Aorta (tissue), 5 donors: ENCODE data around the gene KRT222. TPM values are rescaled to one million over a fixed set of nuclear protein-coding genes. Genes with fewer than 3 reads are reported as not detected.

Source experiments
- ATAC-seq: fragments of 200-7000 bp; cut with Tn5 transposase; one replicate; pipeline ENCODE4 v1.9.1; 2022; ENCODE audit warnings: moderate library complexity; ENCODE audit not compliant: low FRiP score
- DNase-seq, 2 donors: peaks; one replicate each; pipeline ENCODE4 v3.0.0-alpha.2; 2020
- H3K27ac ChIP-seq, 2 donors: one replicate each; pipeline ENCODE4 v1.5.1; 2013; ENCODE audit warnings: low read length in 2 of 2, mild to moderate bottlenecking in 2 of 2, moderate library complexity in 2 of 2, control low read depth in 1 of 2, inconsistent platforms in 1 of 2, low read depth in 1 of 2
- H3K27me3 ChIP-seq, 2 donors: one replicate each; pipeline ENCODE4 v1.6.1; 2013; ENCODE audit warnings: control low read depth in 1 of 2, low read length in 1 of 2, mild to moderate bottlenecking in 1 of 2, moderate library complexity in 1 of 2; ENCODE audit not compliant: insufficient read depth in 2 of 2, control insufficient read depth in 1 of 2
- H3K36me3 ChIP-seq, 2 donors: one replicate each; pipeline ENCODE4 v1.6.1; 2013; ENCODE audit warnings: control low read depth in 1 of 2, low read length in 1 of 2, mild to moderate bottlenecking in 1 of 2; ENCODE audit not compliant: insufficient read depth in 2 of 2, control insufficient read depth in 1 of 2
- H3K4me1 ChIP-seq, 2 donors: one replicate each; pipeline ENCODE4 v1.6.1; 2013; ENCODE audit warnings: low read length in 2 of 2, control low read depth in 1 of 2, mild to moderate bottlenecking in 1 of 2, moderate library complexity in 1 of 2; ENCODE audit not compliant: insufficient read depth in 2 of 2, control insufficient read depth in 1 of 2
- H3K4me3 ChIP-seq, 2 donors: one replicate each; pipeline ENCODE4 v1.5.1; 2013; ENCODE audit warnings: low read length in 2 of 2, control low read depth in 1 of 2, mild to moderate bottlenecking in 1 of 2
- H3K9me3 ChIP-seq: one replicate; pipeline ENCODE4 v1.6.1; 2013; ENCODE audit warnings: mild to moderate bottlenecking, low read length; ENCODE audit not compliant: control insufficient read depth
- WGBS, 2 donors: extraction: QIAGEN DNeasy Blood & Tissue Kit; methylation state at CpG; one replicate each; pipeline ENCODE4 v1.1.7; 2013; 5-methylcytosine and 5-hydroxymethylcytosine counted together
- intact Hi-C, 2 donors: fragments of 100-400 bp; cut with DNase I; formaldehyde crosslinking; loops; one replicate each; pipeline versions ENCODE4 v1.14.2 to v1.15.0; 2022
- polyA plus RNA-seq, 2 donors: library from polyadenylated mRNA; stranded (reverse); fragments of 200-250 nt; gene quantifications; one replicate each; pipeline ENCODE4 v1.2.3, GENCODE V29; 2013
- total RNA-seq, 2 donors: library from RNA; stranded (reverse); fragmentation: NEBNext Ultra II Directional; extraction: Animal tissue kit (Norgen Biotek cat#: 25700); gene quantifications; one replicate each; pipeline ENCODE4 v1.2.1, GENCODE V29; 2021
- donor health status: healthy with polysubstance abuse.
- donor health status: Bipolar disorder and iron deficiency.
- donor health status: DM: no; HTN: no; CAD: no.
- donor health status: DM: no; HTN: no; CAD: no.
- donor health status: DM: yes; HTN: yes; CAD: no.

The KRT222 gene
- total and polyA plus RNA-seq, 4 donors, result 1.9 to 4.5 TPM; not detected in 2

- no peak for DNase-seq
- H3K4me3 ChIP-seq, result no peak overlapping the region
- WGBS, 2 donors, result 66 to 75% methylated on average over 10 of the region's 10 CpGs
- no peak overlapping the region for H3K27ac ChIP-seq
- no peak for ATAC-seq
- no peaks in the 10 kb centered on the region for H3K4me1 ChIP-seq
- H3K27me3 ChIP-seq, result no peaks in the 10 kb centered on the region
- H3K36me3 ChIP-seq, result no peaks in the 10 kb centered on the region
- H3K9me3 ChIP-seq, result no peaks in the 10 kb centered on the region
- intact Hi-C loops, result no loop called here
Measured at GRCh38 chr17:40606548-40607353, 58.2 kb downstream of the KRT222 start.

GRCh38 chr17:40605306-40605705 lies 59.7 kb downstream of the KRT222 start:
- H3K27me3 ChIP-seq, result no peaks in the 10 kb centered on the region
- H3K36me3 ChIP-seq, result no peaks in the 10 kb centered on the region
- no peak overlapping the region for H3K27ac ChIP-seq
- no peaks in the 10 kb centered on the region for H3K9me3 ChIP-seq
- no peak for ATAC-seq
- no peak overlapping the region for H3K4me3 ChIP-seq
- no peak for DNase-seq
- no peaks in the 10 kb centered on the region for H3K4me1 ChIP-seq
- intact Hi-C loops, result no loop called here
- 90% methylated on average over 6 of the region's 6 CpGs for whole genome bisulfite sequencing, 2 donors

Other genes with a start within 250 kb of the KRT222 start
- 1 to 10 TPM; 1.8 to 4.4 TPM for gene TOP2A, start 247.3 kb downstream of the KRT222 start, total RNA-seq
- gene TOP2A, start 247.3 kb downstream of the KRT222 start, polyA plus RNA-seq, result 1 to 10 TPM in 1 of 2 donors, under 1 TPM in 1; 0.25 to 2.1 TPM
- gene IGFBP4, start 221.7 kb downstream of the KRT222 start, total RNA-seq, result 1,000 to 10,000 TPM in 1 of 2 donors, 100 to 1,000 TPM in 1; 799 to 1,001 TPM
- gene IGFBP4, start 221.7 kb downstream of the KRT222 start, polyA plus RNA-seq, result 100 to 1,000 TPM in 1 of 2 donors, 10 to 100 TPM in 1; 99.2 to 457 TPM
- under 1 TPM in 1 of 2 donors, not detected in 1; 0.39 TPM for gene TNS4, start 163.6 kb downstream of the KRT222 start, total RNA-seq
- under 1 TPM in 1 of 2 donors, not detected in 1; 0.05 TPM for gene TNS4, start 163.6 kb downstream of the KRT222 start, polyA plus RNA-seq
- under 1 TPM; 0.62 to 0.84 TPM for gene CCR7, start 99.7 kb downstream of the KRT222 start, total RNA-seq
- under 1 TPM; 0.08 to 0.13 TPM for gene CCR7, start 99.7 kb downstream of the KRT222 start, polyA plus RNA-seq
- gene SMARCE1, start 17.4 kb downstream of the KRT222 start, total RNA-seq, result 10 to 100 TPM; 80.8 to 84.4 TPM
- 10 to 100 TPM; 61.0 to 71.7 TPM for gene SMARCE1, start 17.4 kb downstream of the KRT222 start, polyA plus RNA-seq
- gene KRT24, start 38.6 kb upstream of the KRT222 start, total RNA-seq, result not detected
- gene KRT24, start 38.6 kb upstream of the KRT222 start, polyA plus RNA-seq, result under 1 TPM in 1 of 2 donors, not detected in 1; 0.25 TPM
- gene KRT25, start 90.2 kb upstream of the KRT222 start, total RNA-seq, result not detected
- gene KRT25, start 90.2 kb upstream of the KRT222 start, polyA plus RNA-seq, result not detected
- gene KRT26, start 107.0 kb upstream of the KRT222 start, total RNA-seq, result not detected
- gene KRT26, start 107.0 kb upstream of the KRT222 start, polyA plus RNA-seq, result not detected
- gene KRT27, start 117.4 kb upstream of the KRT222 start, total RNA-seq, result not detected
- not detected for gene KRT27, start 117.4 kb upstream of the KRT222 start, polyA plus RNA-seq
- gene KRT28, start 134.8 kb upstream of the KRT222 start, total RNA-seq, result not detected
- gene KRT28, start 134.8 kb upstream of the KRT222 start, polyA plus RNA-seq, result not detected
- 10 to 100 TPM; 35.3 to 39.3 TPM for gene KRT10, start 157.4 kb upstream of the KRT222 start, total RNA-seq
- gene KRT10, start 157.4 kb upstream of the KRT222 start, polyA plus RNA-seq, result 10 to 100 TPM; 39.3 to 39.7 TPM
- gene KRT12, start 202.0 kb upstream of the KRT222 start, total RNA-seq, result not detected
- gene KRT12, start 202.0 kb upstream of the KRT222 start, polyA plus RNA-seq, result 1 to 10 TPM in 1 of 2 donors, not detected in 1; 1.0 TPM
- not detected for gene KRT20, start 220.1 kb upstream of the KRT222 start, total RNA-seq
- gene KRT20, start 220.1 kb upstream of the KRT222 start, polyA plus RNA-seq, result 100 to 1,000 TPM in 1 of 2 donors, 1 to 10 TPM in 1; 3.9 to 193 TPM